ENCODE results near the gene RAB11B.
"Not testable (repeated sequence)": the region's sequence is repeated elsewhere in the genome, so short reads cannot be mapped to it uniquely, and the experiment has no call there.

Gene RAB11B

DNA sequence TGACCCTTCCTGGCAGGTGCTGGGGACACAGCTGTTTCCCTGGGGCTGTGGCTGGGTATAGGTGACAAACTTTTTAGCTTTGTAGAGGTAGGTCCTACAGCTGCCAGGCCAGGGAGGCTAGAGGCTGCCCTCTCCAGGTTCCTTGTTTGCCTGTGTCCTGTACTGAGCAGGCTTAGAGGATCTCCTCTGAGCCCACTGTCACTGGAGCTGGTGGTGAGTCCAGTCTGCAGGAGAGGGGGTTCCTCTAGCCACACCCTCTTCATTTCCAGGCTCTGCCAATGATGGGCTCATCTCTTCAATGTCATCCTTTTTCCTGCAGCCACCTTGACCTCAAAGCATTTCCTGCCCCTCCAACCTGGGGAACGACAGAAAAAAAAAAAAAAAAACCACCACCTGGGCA, 12.6 kb upstream of the RAB11B start:
- H3K9me3 ChIP-seq (ENCODE audit: insufficient read depth, low read depth, low read length), result no peaks in the 10 kb centered on the region
- H3K79me2 ChIP-seq (ENCODE audit: insufficient read depth, low read length), result no peaks in the 10 kb centered on the region
- no peak overlapping the region for H3K4me3 ChIP-seq (ENCODE audit: low read length, poor library complexity, severe bottlenecking)
- H3K9me2 ChIP-seq (replicated peaks; ENCODE audit: low read depth, low read length), result no peaks in the 10 kb centered on the region
- no peak overlapping the region for H2AFZ ChIP-seq (ENCODE audit: low read length)
- no peak overlapping the region for H3K4me2 ChIP-seq (ENCODE audit: low read depth, low read length, poor library complexity, severe bottlenecking)
- no peaks in the 10 kb centered on the region for H3K27me3 ChIP-seq (ENCODE audit: insufficient read depth, low read length, poor library complexity, severe bottlenecking)
- TF ChIP-seq, protein P1, sequence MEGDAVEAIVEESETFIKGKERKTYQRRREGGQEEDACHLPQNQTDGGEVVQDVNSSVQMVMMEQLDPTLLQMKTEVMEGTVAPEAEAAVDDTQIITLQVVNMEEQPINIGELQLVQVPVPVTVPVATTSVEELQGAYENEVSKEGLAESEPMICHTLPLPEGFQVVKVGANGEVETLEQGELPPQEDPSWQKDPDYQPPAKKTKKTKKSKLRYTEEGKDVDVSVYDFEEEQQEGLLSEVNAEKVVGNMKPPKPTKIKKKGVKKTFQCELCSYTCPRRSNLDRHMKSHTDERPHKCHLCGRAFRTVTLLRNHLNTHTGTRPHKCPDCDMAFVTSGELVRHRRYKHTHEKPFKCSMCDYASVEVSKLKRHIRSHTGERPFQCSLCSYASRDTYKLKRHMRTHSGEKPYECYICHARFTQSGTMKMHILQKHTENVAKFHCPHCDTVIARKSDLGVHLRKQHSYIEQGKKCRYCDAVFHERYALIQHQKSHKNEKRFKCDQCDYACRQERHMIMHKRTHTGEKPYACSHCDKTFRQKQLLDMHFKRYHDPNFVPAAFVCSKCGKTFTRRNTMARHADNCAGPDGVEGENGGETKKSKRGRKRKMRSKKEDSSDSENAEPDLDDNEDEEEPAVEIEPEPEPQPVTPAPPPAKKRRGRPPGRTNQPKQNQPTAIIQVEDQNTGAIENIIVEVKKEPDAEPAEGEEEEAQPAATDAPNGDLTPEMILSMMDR (conservative IDR thresholded peaks at IDR 0.05; ENCODE audit: low read length), result no peak
- no peak for TF ChIP-seq EZH2phosphoT487 (IDR thresholded peaks at IDR 0.05; ENCODE audit: borderline replicate concordance)
- no peaks in the 10 kb centered on the region for H3K36me3 ChIP-seq (ENCODE audit: insufficient read depth, low read length)
- no peaks in the 10 kb centered on the region for H3F3A ChIP-seq (ENCODE audit: low read depth)
- H3K4me1 ChIP-seq (ENCODE audit: insufficient read depth, low read length, poor library complexity, severe bottlenecking), result no peaks in the 10 kb centered on the region
- no peaks in the 10 kb centered on the region for H4K20me1 ChIP-seq (ENCODE audit: insufficient read depth, low read length, poor library complexity, severe bottlenecking)
- H3K9ac ChIP-seq (ENCODE audit: low read depth, low read length, poor library complexity, severe bottlenecking), result no peak overlapping the region

DNA sequence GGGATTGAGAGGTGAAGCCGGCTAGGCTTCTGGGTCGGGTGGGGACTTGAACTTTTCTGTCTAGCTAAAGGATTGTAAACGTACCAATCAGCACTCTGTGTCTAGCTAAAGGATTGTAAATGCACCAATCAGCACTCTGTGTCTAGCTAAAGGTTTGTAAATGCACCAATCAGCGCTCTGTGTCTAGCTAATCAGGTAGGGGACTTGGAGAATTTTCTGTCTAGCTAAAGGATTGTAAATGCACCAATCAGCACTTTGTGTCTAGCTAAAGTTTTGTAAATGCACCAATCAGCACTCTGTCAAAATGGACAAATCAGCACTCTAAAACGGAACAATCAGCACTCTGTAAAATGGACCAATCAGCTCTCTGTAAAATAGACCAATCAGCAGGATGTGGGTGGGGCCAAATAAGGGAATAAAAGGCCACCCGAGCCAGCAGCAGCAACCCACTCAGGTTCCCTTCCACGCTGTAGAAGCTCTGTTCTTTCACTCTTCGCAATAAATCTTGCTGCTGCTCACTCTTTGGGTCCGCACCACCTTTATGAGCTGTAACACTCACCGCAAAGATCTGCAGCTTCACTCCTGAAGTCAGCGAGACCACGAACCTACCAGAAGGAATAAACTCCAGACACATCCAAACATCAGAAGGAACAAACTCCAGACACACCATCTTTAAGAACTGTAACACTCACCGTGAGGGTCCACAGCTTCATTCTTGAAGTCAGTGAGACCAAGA, 10.8 kb upstream of the RAB11B start:
- H3K4me1 ChIP-seq (ENCODE audit: insufficient read depth, low read length, poor library complexity, severe bottlenecking); H3K79me2 ChIP-seq (ENCODE audit: insufficient read depth, low read length); H3F3A ChIP-seq (ENCODE audit: low read depth); H3K9me3 ChIP-seq (ENCODE audit: insufficient read depth, low read depth, low read length); H4K20me1 ChIP-seq (ENCODE audit: insufficient read depth, low read length, poor library complexity, severe bottlenecking); H3K9me2 ChIP-seq (replicated peaks; ENCODE audit: low read depth, low read length); H3K36me3 ChIP-seq (ENCODE audit: insufficient read depth, low read length); H3K27me3 ChIP-seq (ENCODE audit: insufficient read depth, low read length, poor library complexity, severe bottlenecking); H3K4me3 ChIP-seq (ENCODE audit: low read length, poor library complexity, severe bottlenecking); H2AFZ ChIP-seq (ENCODE audit: low read length); H3K9ac ChIP-seq (ENCODE audit: low read depth, low read length, poor library complexity, severe bottlenecking); H3K4me2 ChIP-seq (ENCODE audit: low read depth, low read length, poor library complexity, severe bottlenecking): not testable (repeated sequence)

DNA sequence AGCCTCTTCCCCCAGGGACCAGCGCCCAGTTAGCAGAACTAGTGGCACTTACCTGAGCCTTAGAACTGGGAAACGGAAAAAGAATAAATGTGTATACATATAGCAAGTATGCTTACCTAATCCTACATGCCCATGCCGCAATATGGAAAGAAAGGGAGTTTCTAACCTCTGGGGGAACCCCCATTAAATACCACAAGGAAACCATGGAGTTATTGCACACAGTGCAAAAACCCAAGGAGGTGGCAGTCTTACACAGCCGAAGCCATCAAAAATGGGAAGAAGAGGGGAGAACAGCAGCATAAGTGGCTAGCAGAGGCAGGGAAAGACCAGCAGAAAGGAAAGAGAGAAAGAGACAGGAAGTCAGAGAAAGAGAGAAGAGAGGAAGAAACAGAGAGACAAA, 5.6 kb upstream of the RAB11B start:
- H3K4me1 ChIP-seq (ENCODE audit: insufficient read depth, low read length, poor library complexity, severe bottlenecking); H3K9ac ChIP-seq (ENCODE audit: low read depth, low read length, poor library complexity, severe bottlenecking); H3K36me3 ChIP-seq (ENCODE audit: insufficient read depth, low read length); H3K4me2 ChIP-seq (ENCODE audit: low read depth, low read length, poor library complexity, severe bottlenecking); H3K9me3 ChIP-seq (ENCODE audit: insufficient read depth, low read depth, low read length); H3K4me3 ChIP-seq (ENCODE audit: low read length, poor library complexity, severe bottlenecking); H3K27me3 ChIP-seq (ENCODE audit: insufficient read depth, low read length, poor library complexity, severe bottlenecking); H4K20me1 ChIP-seq (ENCODE audit: insufficient read depth, low read length, poor library complexity, severe bottlenecking); H3K79me2 ChIP-seq (ENCODE audit: insufficient read depth, low read length); H3K9me2 ChIP-seq (replicated peaks; ENCODE audit: low read depth, low read length); H2AFZ ChIP-seq (ENCODE audit: low read length); H3F3A ChIP-seq (ENCODE audit: low read depth): not testable (repeated sequence)

DNA sequence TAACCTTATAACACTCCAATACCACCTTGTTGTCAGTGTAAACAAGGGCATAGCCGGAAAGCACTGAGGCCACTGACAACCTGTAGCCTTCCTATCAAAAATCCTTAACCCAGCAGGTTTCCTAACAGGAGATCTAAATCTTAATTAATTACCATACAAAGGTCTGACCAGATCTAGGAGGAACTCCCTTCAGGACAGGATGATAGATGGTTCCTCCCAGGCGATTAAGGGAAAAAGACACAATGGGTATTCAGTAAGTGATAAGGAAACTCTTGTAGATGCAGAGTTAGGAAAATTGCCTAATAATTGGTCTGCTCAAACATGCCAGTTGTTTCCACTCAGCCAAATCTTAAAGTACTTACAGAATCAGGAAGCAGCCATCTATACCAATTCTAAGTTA, 5.1 kb upstream of the RAB11B start:
- H4K20me1 ChIP-seq (ENCODE audit: insufficient read depth, low read length, poor library complexity, severe bottlenecking); H3K9me3 ChIP-seq (ENCODE audit: insufficient read depth, low read depth, low read length); H3K9me2 ChIP-seq (replicated peaks; ENCODE audit: low read depth, low read length); H3K4me2 ChIP-seq (ENCODE audit: low read depth, low read length, poor library complexity, severe bottlenecking); H3K27me3 ChIP-seq (ENCODE audit: insufficient read depth, low read length, poor library complexity, severe bottlenecking); H3K9ac ChIP-seq (ENCODE audit: low read depth, low read length, poor library complexity, severe bottlenecking); H3K79me2 ChIP-seq (ENCODE audit: insufficient read depth, low read length); H3K36me3 ChIP-seq (ENCODE audit: insufficient read depth, low read length); H3K4me1 ChIP-seq (ENCODE audit: insufficient read depth, low read length, poor library complexity, severe bottlenecking); H3F3A ChIP-seq (ENCODE audit: low read depth); H2AFZ ChIP-seq (ENCODE audit: low read length); H3K4me3 ChIP-seq (ENCODE audit: low read length, poor library complexity, severe bottlenecking): not testable (repeated sequence)

DNA sequence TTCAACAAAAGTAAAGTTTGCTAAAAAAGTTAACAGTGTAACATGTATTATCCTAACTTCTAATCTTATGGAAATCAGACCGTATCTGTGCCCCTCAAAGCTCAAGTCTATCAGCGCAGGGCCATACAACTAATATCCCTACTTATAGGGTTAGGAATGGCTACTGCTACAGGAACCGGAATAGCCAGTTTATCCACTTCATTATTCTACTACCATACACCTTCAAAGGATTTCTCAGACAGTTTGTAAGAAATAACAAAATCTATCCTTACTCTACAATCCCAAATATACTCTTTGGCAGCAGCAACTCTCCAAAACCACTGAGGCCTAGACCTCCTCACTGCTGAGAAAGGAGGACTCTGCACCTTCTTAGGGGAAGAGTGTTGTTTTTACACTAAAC, 4.6 kb upstream of the RAB11B start:
- not testable (repeated sequence) for H3K36me3 ChIP-seq (ENCODE audit: insufficient read depth, low read length); H3K9me2 ChIP-seq (replicated peaks; ENCODE audit: low read depth, low read length); H3K9ac ChIP-seq (ENCODE audit: low read depth, low read length, poor library complexity, severe bottlenecking); H4K20me1 ChIP-seq (ENCODE audit: insufficient read depth, low read length, poor library complexity, severe bottlenecking); H3K4me2 ChIP-seq (ENCODE audit: low read depth, low read length, poor library complexity, severe bottlenecking); H2AFZ ChIP-seq (ENCODE audit: low read length); H3K9me3 ChIP-seq (ENCODE audit: insufficient read depth, low read depth, low read length); H3K4me1 ChIP-seq (ENCODE audit: insufficient read depth, low read length, poor library complexity, severe bottlenecking); H3K4me3 ChIP-seq (ENCODE audit: low read length, poor library complexity, severe bottlenecking); H3K27me3 ChIP-seq (ENCODE audit: insufficient read depth, low read length, poor library complexity, severe bottlenecking); H3K79me2 ChIP-seq (ENCODE audit: insufficient read depth, low read length); H3F3A ChIP-seq (ENCODE audit: low read depth)

DNA sequence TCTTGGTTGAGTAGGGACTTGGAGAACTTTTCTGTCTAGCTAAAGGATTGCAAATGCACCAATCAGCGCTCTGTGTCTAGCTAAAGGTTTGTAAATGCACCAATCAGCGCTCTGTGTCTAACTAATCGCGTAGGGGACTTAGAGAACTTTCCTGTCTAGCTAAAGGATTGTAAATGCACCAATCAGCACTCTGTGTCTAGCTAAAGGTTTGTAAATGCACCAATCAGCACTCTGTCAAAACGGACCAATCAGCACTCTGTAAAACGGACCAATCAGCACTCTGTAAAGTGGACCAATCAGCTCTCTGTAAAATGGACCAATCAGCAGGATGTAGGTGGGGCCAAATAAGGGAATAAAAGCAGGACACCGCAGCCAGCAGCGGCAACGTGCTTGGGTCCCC, 3.7 kb upstream of the RAB11B start:
- not testable (repeated sequence) for H3K4me3 ChIP-seq (ENCODE audit: low read length, poor library complexity, severe bottlenecking); H3K9me2 ChIP-seq (replicated peaks; ENCODE audit: low read depth, low read length); H2AFZ ChIP-seq (ENCODE audit: low read length); H3K27me3 ChIP-seq (ENCODE audit: insufficient read depth, low read length, poor library complexity, severe bottlenecking); H3K9me3 ChIP-seq (ENCODE audit: insufficient read depth, low read depth, low read length); H4K20me1 ChIP-seq (ENCODE audit: insufficient read depth, low read length, poor library complexity, severe bottlenecking); H3K36me3 ChIP-seq (ENCODE audit: insufficient read depth, low read length); H3K9ac ChIP-seq (ENCODE audit: low read depth, low read length, poor library complexity, severe bottlenecking); H3F3A ChIP-seq (ENCODE audit: low read depth); H3K4me2 ChIP-seq (ENCODE audit: low read depth, low read length, poor library complexity, severe bottlenecking); H3K4me1 ChIP-seq (ENCODE audit: insufficient read depth, low read length, poor library complexity, severe bottlenecking)
- H3K79me2 ChIP-seq (ENCODE audit: insufficient read depth, low read length), result peaks cover 14% of the 10 kb centered on the region

All from Loucy (cell line).